GM23338 (cell line): Measurements from ENCODE around the gene GTF2A1. TPM values are rescaled to one million over a fixed set of nuclear protein-coding genes. Genes with fewer than 3 reads are reported as not detected.

ENCODE experiments used
- ATAC-seq: fragments of 200-7000 bp; cut with Tn5 transposase; 3 replicates; pipeline ENCODE4 v1.9.1; 2020
- DNase-seq: peaks from one replicate; pipeline ENCODE4 v3.0.0-alpha.2; 2015; ENCODE audit warnings: low spot score
- H2AFZ ChIP-seq: fragments of 200-600 bp; sonication (generic); 2 replicates; pipeline ENCODE4 v1.8.0; 2016; ENCODE audit warnings: antibody characterized with exemption, mild to moderate bottlenecking, moderate library complexity
- H3F3A ChIP-seq: fragments of 200-600 bp; sonication (generic); replicated peaks from 2 replicates; pipeline ENCODE4 v1.8.0; 2017; ENCODE audit warnings: antibody characterized with exemption, mixed run types, low read depth
- H3K27ac ChIP-seq: fragments of 200-600 bp; sonication (generic); 2 replicates; pipeline ENCODE4 v1.6.1; 2016; ENCODE audit warnings: low read depth
- H3K27me3 ChIP-seq: fragments of 200-600 bp; sonication (generic); 2 replicates; pipeline ENCODE4 v1.8.0; 2016; ENCODE audit warnings: mild to moderate bottlenecking, mixed run types, moderate library complexity; ENCODE audit not compliant: insufficient read depth
- H3K36me3 ChIP-seq: fragments of 200-600 bp; sonication (generic); 2 replicates; pipeline ENCODE4 v1.8.0; 2016; ENCODE audit warnings: mild to moderate bottlenecking; ENCODE audit not compliant: insufficient read depth
- H3K4me1 ChIP-seq: fragments of 200-600 bp; sonication (generic); 2 replicates; pipeline ENCODE4 v1.8.0; 2016; ENCODE audit warnings: mild to moderate bottlenecking, moderate library complexity; ENCODE audit not compliant: insufficient read depth
- H3K4me2 ChIP-seq: fragments of 200-600 bp; sonication (generic); 2 replicates; pipeline ENCODE4 v1.7.1; 2017; ENCODE audit warnings: mixed run types
- H3K4me3 ChIP-seq: fragments of 200-600 bp; sonication (generic); 2 replicates; pipeline ENCODE4 v1.6.1; 2016; ENCODE audit warnings: mixed run types
- H3K79me2 ChIP-seq: fragments of 200-600 bp; sonication (generic); replicated peaks from 2 replicates; pipeline ENCODE4 v1.8.0; 2017; ENCODE audit warnings: mild to moderate bottlenecking; ENCODE audit not compliant: insufficient read depth
- H3K9me2 ChIP-seq: fragments of 200-600 bp; sonication (generic); 2 replicates; pipeline ENCODE4 v1.8.0; 2017; ENCODE audit not compliant: insufficient read depth
- H4K20me1 ChIP-seq: fragments of 200-600 bp; sonication (generic); replicated peaks from 2 replicates; pipeline ENCODE4 v1.8.0; 2017; ENCODE audit warnings: mild to moderate bottlenecking; ENCODE audit not compliant: insufficient read depth
- H3K27ac Mint-ChIP-seq: 2 replicates; pipeline ENCODE4 v1.8.0; 2020; ENCODE audit warnings: inconsistent platforms, mild to moderate bottlenecking, moderate library complexity, mixed read lengths
- H3K27me3 Mint-ChIP-seq: 3 replicates; pipeline ENCODE4 v1.8.0; 2022; ENCODE audit warnings: low read depth, mild to moderate bottlenecking, moderate library complexity, mixed read lengths, inconsistent platforms; ENCODE audit not compliant: insufficient read depth, poor library complexity
- H3K36me3 Mint-ChIP-seq: 3 replicates; pipeline ENCODE4 v1.8.0; 2021; ENCODE audit warnings: low read depth, mild to moderate bottlenecking, inconsistent platforms, moderate library complexity, mixed read lengths
- H3K4me1 Mint-ChIP-seq: 3 replicates; pipeline ENCODE4 v1.8.0; 2020; ENCODE audit warnings: mild to moderate bottlenecking, inconsistent platforms, mixed read lengths
- H3K4me3 Mint-ChIP-seq: 3 replicates; pipeline ENCODE4 v1.8.0; 2021; ENCODE audit warnings: moderate library complexity, mild to moderate bottlenecking, inconsistent platforms, mixed read lengths
- H3K9me3 Mint-ChIP-seq: 3 replicates; pipeline ENCODE4 v1.8.0; 2020; ENCODE audit warnings: moderate library complexity, mild to moderate bottlenecking, inconsistent platforms, mixed read lengths
- CREB1 ChIP-seq: fragments of 250-450 bp; sonication (Bioruptor Pico); IDR thresholded peaks from 2 replicates; pipeline ENCODE4 v1.5.0; 2020; ENCODE audit warnings: low read depth, mild to moderate bottlenecking, moderate library complexity
- CTCF ChIP-seq, 2 experiments: fragments of 200-600 bp in 1 of 2; sonication (generic) in 1 of 2; conservative IDR thresholded peaks; 2 replicates each; pipeline versions ENCODE4 v1.5.1 to v1.6.1; 2016 to 2017; ENCODE audit warnings: antibody characterized with exemption in 2 of 2, low read depth in 2 of 2, mild to moderate bottlenecking in 2 of 2, moderate library complexity in 1 of 2
- EZH2 ChIP-seq: fragments of 200-600 bp; sonication (generic); IDR thresholded peaks from one replicate; pipeline ENCODE4 v1.8.0; 2017; ENCODE audit warnings: antibody characterized with exemption, mild to moderate bottlenecking, low read depth; ENCODE audit not compliant: unreplicated experiment
- EZH2phosphoT487 ChIP-seq: fragments of 200-600 bp; sonication (generic); IDR thresholded peaks from one replicate; pipeline ENCODE4 v1.8.1; 2018; ENCODE audit warnings: antibody characterized with exemption; ENCODE audit not compliant: unreplicated experiment
- JUNB ChIP-seq: IDR thresholded peaks from one replicate; pipeline ENCODE4 v1.6.1; 2016; ENCODE audit warnings: antibody characterized with exemption; ENCODE audit not compliant: unreplicated experiment
- NANOG ChIP-seq: IDR thresholded peaks from 2 replicates; pipeline ENCODE4 v1.6.1; 2016; ENCODE audit warnings: antibody characterized with exemption, borderline replicate concordance
- POLR2AphosphoS5 ChIP-seq: IDR thresholded peaks from 2 replicates; pipeline ENCODE4 v1.6.1; 2016; ENCODE audit warnings: antibody characterized with exemption, low read depth
- STAT1 ChIP-seq: IDR thresholded peaks from one replicate; pipeline ENCODE4 v1.6.1; 2016; ENCODE audit warnings: antibody characterized with exemption; ENCODE audit not compliant: unreplicated experiment
- ZNF114 ChIP-seq: fragments of 250-450 bp; sonication (Bioruptor Pico); IDR thresholded peaks from 2 replicates; pipeline ENCODE4 v1.5.0; 2020; ENCODE audit warnings: mild to moderate bottlenecking, moderate library complexity
- ZNF331 ChIP-seq: fragments of 250-450 bp; sonication (Bioruptor Pico); IDR thresholded peaks from 2 replicates; pipeline ENCODE4 v1.5.0; 2020; ENCODE audit warnings: low read depth, mild to moderate bottlenecking, moderate library complexity
- ZNF462 ChIP-seq: fragments of 250-450 bp; sonication (Bioruptor Pico); IDR thresholded peaks from 2 replicates; pipeline ENCODE4 v1.5.0; 2020; ENCODE audit warnings: mild to moderate bottlenecking, moderate library complexity
- polyA plus RNA-seq: library from polyadenylated mRNA; unstranded; fragments of >200 nt; fragmentation: Nextera tagmentation; extraction: Ambion mirVana; gene quantifications from 2 replicates; pipeline ENCODE4 v1.2.1, GENCODE V29; 2016
- total RNA-seq: library from RNA; depleted of rRNA; stranded (reverse); fragments of >200 nt; shearing (Covaris generic); gene quantifications from 2 replicates; pipeline ENCODE4 v1.2.3, GENCODE V29; 2014
- TF ChIP-seq, protein P1 (sequence below): IDR thresholded peaks from 2 replicates; pipeline ENCODE4 v1.6.1; 2016; ENCODE audit warnings: antibody characterized with exemption
- TF ChIP-seq, protein P2 (sequence below): IDR thresholded peaks from one replicate; pipeline ENCODE4 v1.6.1; 2018; ENCODE audit warnings: antibody characterized with exemption; ENCODE audit not compliant: unreplicated experiment

Gene GTF2A1
- total and polyA plus RNA-seq, 2 experiments from 2014 or later, result 12.1 to 50.6 TPM

DNA sequence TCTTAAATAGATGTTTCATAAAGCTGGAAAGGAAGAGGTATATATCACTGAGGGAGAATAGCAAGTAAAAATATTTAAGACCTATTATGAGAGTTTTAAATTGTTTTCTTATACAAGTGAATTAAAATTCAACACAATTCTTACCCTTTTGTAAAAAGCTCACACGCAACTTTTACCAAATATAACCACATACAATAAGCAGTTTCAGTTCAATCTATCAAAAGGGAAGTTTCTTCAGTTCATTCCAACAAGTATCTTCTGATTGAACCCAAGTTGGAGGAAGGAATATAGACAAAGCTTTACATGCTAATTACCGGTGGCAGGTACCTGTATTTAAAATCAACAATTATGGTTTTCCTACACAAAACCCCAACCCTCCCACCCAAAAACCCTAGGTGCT lies 41.1 kb downstream of the GTF2A1 start:
- DNase-seq (no peak), ATAC-seq (no peak)
- TF ChIP-seq STAT1 (no peak), ZNF331 (CRISPR knock-in tag) (no peak), NANOG (no peak), EZH2phosphoT487 (no peak), POLR2AphosphoS5 (no peak), CTCF (conservative IDR thresholded peaks at IDR 0.05; ENCODE audit: low read depth in 2 of 2) (no peak), JUNB (no peak), CREB1 (no peak), ZNF462 (CRISPR knock-in tag) (no peak), EZH2 (no peak), ZNF114 (no peak)
- TF ChIP-seq, protein P1, sequence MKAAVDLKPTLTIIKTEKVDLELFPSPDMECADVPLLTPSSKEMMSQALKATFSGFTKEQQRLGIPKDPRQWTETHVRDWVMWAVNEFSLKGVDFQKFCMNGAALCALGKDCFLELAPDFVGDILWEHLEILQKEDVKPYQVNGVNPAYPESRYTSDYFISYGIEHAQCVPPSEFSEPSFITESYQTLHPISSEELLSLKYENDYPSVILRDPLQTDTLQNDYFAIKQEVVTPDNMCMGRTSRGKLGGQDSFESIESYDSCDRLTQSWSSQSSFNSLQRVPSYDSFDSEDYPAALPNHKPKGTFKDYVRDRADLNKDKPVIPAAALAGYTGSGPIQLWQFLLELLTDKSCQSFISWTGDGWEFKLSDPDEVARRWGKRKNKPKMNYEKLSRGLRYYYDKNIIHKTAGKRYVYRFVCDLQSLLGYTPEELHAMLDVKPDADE, result no peak
- TF ChIP-seq, protein P2, sequence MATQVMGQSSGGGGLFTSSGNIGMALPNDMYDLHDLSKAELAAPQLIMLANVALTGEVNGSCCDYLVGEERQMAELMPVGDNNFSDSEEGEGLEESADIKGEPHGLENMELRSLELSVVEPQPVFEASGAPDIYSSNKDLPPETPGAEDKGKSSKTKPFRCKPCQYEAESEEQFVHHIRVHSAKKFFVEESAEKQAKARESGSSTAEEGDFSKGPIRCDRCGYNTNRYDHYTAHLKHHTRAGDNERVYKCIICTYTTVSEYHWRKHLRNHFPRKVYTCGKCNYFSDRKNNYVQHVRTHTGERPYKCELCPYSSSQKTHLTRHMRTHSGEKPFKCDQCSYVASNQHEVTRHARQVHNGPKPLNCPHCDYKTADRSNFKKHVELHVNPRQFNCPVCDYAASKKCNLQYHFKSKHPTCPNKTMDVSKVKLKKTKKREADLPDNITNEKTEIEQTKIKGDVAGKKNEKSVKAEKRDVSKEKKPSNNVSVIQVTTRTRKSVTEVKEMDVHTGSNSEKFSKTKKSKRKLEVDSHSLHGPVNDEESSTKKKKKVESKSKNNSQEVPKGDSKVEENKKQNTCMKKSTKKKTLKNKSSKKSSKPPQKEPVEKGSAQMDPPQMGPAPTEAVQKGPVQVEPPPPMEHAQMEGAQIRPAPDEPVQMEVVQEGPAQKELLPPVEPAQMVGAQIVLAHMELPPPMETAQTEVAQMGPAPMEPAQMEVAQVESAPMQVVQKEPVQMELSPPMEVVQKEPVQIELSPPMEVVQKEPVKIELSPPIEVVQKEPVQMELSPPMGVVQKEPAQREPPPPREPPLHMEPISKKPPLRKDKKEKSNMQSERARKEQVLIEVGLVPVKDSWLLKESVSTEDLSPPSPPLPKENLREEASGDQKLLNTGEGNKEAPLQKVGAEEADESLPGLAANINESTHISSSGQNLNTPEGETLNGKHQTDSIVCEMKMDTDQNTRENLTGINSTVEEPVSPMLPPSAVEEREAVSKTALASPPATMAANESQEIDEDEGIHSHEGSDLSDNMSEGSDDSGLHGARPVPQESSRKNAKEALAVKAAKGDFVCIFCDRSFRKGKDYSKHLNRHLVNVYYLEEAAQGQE, result no peak
- no peaks in the 10 kb centered on the region for H3K9me2 ChIP-seq
- Mint-ChIP-seq H3K27me3 (no peaks in the 10 kb centered on the region), H3K9me3 (no peaks in the 10 kb centered on the region), H3K4me1 (no peaks in the 10 kb centered on the region), H3K36me3 (peaks cover 44% of the 10 kb centered on the region), H3K27ac (no peak overlapping the region), H3K4me3 (no peak overlapping the region)
- H2AFZ ChIP-seq, result no peak overlapping the region
- H3K4me1 ChIP-seq, result no peaks in the 10 kb centered on the region
- no peaks in the 10 kb centered on the region for H3K27me3 ChIP-seq
- H3K36me3 ChIP-seq, result peaks cover 3% of the 10 kb centered on the region; the same call in 1 of the 2 replicates
- no peak overlapping the region for H3K27ac ChIP-seq
- H3K79me2 ChIP-seq, result peaks cover 22% of the 10 kb centered on the region
- H3K4me2 ChIP-seq, result no peak overlapping the region
- H4K20me1 ChIP-seq, result 0 out of 2 replicates have a peak, but pooled peaks cover 5% of the 10 kb centered on the region
- no peaks in the 10 kb centered on the region for H3F3A ChIP-seq
- no peak overlapping the region for H3K4me3 ChIP-seq
